Measurements from ENCODE around the gene LBP. TPM values are rescaled to one million over a fixed set of nuclear protein-coding genes. Genes with fewer than 3 reads are reported as not detected.

Gene LBP
- total RNA-seq, 4 donors from 2014 or later: not detected

DNA sequence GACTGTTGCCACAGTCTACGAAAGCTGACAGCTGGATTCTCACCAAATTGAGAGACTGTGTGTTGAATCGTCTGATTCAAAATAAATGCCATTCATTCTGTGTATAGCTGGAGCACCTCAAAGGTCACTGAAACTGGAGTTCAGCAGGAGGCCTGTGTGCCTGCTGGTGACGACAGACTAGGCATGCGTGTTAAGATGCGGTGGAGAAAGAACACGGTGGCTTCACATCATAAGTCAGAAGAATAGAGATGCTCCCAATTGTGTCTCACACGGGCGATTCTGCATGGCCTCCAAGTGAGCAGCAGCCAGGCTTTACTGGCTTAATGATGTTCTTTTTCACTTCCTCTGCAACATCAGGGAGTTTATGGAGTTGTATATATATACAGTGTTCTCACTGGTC, 56.5 kb downstream of the LBP start:
- intact Hi-C loops (cut with DNase I; ENCODE audit: low total_unique reads) (no loop called here), in situ Hi-C loops (cut with MboI; ENCODE audit: low pct_ligation_motif_present in 1 of 4, low pct_unique_long_range_greater_than_20kb in 1 of 4, low sequenced_read_pairs in 3 of 4) (loop anchor here in 2 of 4 donors (25.0 kb wide), 1 partner anchor 341 kb away; no protein-coding TSS in a partner anchor)
- 83% methylated on average over 8 of the region's 8 CpGs; no CpG with 5 or more reads in 1 of the 2 donors for WGBS, 2 donors (ENCODE audit: low coverage in 1 of 2)
- Histone ChIP-seq H3K9me3 (no peaks in the 10 kb centered on the region), H3K36me3 (no peaks in the 10 kb centered on the region), H3K4me3 (no peak overlapping the region), H3K27me3 (no peaks in the 10 kb centered on the region), H3K4me1 (no peaks in the 10 kb centered on the region), H3K27ac (no peak overlapping the region)
- DNase-seq: no peak
- TF ChIP-seq, protein P1, sequence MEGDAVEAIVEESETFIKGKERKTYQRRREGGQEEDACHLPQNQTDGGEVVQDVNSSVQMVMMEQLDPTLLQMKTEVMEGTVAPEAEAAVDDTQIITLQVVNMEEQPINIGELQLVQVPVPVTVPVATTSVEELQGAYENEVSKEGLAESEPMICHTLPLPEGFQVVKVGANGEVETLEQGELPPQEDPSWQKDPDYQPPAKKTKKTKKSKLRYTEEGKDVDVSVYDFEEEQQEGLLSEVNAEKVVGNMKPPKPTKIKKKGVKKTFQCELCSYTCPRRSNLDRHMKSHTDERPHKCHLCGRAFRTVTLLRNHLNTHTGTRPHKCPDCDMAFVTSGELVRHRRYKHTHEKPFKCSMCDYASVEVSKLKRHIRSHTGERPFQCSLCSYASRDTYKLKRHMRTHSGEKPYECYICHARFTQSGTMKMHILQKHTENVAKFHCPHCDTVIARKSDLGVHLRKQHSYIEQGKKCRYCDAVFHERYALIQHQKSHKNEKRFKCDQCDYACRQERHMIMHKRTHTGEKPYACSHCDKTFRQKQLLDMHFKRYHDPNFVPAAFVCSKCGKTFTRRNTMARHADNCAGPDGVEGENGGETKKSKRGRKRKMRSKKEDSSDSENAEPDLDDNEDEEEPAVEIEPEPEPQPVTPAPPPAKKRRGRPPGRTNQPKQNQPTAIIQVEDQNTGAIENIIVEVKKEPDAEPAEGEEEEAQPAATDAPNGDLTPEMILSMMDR (IDR thresholded peaks at IDR 0.05): no peak
- TF ChIP-seq EP300 (IDR thresholded peaks at IDR 0.05; ENCODE audit: low read depth) (no peak), POLR2AphosphoS5 (IDR thresholded peaks at IDR 0.05) (no peak), POLR2A (IDR thresholded peaks at IDR 0.05) (no peak)

DNA sequence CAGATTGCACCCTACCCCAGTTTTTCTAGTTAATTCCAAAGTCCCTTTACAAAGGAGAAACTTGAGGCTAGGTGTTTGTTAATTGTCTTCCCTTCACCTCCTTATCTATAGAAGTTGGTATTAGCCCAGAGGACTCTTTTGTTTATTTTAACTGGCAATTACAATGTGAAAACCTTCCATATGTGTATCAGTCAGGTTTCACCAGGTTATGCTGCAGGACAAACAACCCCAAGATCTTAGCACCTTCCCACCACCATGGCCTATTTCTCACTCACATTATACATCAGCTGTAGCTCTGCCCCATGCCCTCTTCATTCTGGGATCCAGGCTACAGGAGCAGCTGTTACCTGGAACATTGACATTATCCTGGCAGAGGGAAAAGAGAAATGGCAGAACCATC, 57.7 kb downstream of the LBP start:
- no peak overlapping the region for H3K4me3 ChIP-seq
- intact Hi-C loops (cut with DNase I; ENCODE audit: low total_unique reads) (no loop called here), in situ Hi-C loops (cut with MboI; ENCODE audit: low pct_ligation_motif_present in 1 of 4, low pct_unique_long_range_greater_than_20kb in 1 of 4, low sequenced_read_pairs in 3 of 4) (loop anchor here in 2 of 4 donors (25.0 kb wide), 1 partner anchor 342 kb away; no protein-coding TSS in a partner anchor)
- H3K27me3 ChIP-seq: no peaks in the 10 kb centered on the region
- DNase-seq: no peak
- H3K27ac ChIP-seq: no peak overlapping the region
- H3K4me1 ChIP-seq: no peaks in the 10 kb centered on the region
- TF ChIP-seq POLR2A (IDR thresholded peaks at IDR 0.05) (no peak), POLR2AphosphoS5 (IDR thresholded peaks at IDR 0.05) (no peak), EP300 (IDR thresholded peaks at IDR 0.05; ENCODE audit: low read depth) (no peak)
- TF ChIP-seq, protein P1 (IDR thresholded peaks at IDR 0.05): no peak
- H3K9me3 ChIP-seq: no peaks in the 10 kb centered on the region
- H3K36me3 ChIP-seq: no peaks in the 10 kb centered on the region

DNA sequence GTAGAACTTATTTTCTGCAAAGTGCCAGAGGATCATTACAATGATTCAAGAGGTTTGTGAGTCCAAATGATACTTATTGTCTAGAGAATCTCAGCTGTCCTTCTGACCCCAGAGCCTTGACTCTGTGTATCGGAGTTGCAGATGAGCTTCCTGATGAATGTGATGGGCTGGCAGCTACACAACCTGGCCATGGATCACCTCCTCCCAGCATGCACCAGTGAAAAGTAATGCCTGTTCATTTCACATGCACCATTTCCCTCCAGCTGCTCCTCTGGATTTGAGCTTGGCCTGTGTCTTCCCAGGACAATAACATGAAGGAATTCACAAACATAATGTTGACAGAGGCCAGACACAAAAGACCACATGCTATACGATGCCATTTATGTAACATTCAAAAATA, 58.9 kb downstream of the LBP start:
- H3K4me1 ChIP-seq: no peaks in the 10 kb centered on the region
- H3K4me3 ChIP-seq: no peak overlapping the region
- in situ Hi-C loops (cut with MboI; ENCODE audit: low pct_ligation_motif_present in 1 of 4, low pct_unique_long_range_greater_than_20kb in 1 of 4, low sequenced_read_pairs in 3 of 4): loop anchor here in 2 of 4 donors (25.0 kb wide), 1 partner anchor 343 kb away; no protein-coding TSS in a partner anchor
- no peak for DNase-seq
- TF ChIP-seq, protein P1 (IDR thresholded peaks at IDR 0.05): no peak
- no peak for TF ChIP-seq POLR2A (IDR thresholded peaks at IDR 0.05)
- TF ChIP-seq EP300 (IDR thresholded peaks at IDR 0.05; ENCODE audit: low read depth): no peak
- no peak for TF ChIP-seq POLR2AphosphoS5 (IDR thresholded peaks at IDR 0.05)
- no peaks in the 10 kb centered on the region for H3K36me3 ChIP-seq
- no peaks in the 10 kb centered on the region for H3K9me3 ChIP-seq
- H3K27ac ChIP-seq: no peak overlapping the region
- H3K27me3 ChIP-seq: no peaks in the 10 kb centered on the region
- WGBS, 2 donors (ENCODE audit: low coverage in 1 of 2): 88% methylated on average over 2 of the region's 2 CpGs; no CpG with 5 or more reads in 1 of the 2 donors
- intact Hi-C loops (cut with DNase I; ENCODE audit: low total_unique reads): no loop called here

DNA sequence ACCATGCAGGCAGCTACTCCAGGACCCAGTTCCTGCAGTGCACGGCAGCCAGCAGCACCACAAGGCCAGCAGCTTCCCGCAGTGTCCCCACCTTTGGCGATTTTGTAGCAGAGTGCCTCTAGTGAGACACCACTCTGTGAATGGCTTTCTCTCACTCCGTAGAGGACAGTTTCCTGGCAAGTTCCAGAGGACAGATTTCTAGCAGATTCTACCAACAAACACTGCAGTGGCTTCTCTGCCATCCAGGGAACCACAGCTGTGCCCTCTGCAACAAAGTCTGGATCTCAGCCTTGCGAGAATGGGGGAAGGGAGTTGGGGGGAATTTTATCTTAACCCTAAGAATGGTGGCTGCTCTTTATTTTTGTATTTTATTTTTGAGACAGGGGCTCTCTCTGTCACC, 60.2 kb downstream of the LBP start:
- no peaks in the 10 kb centered on the region for H3K36me3 ChIP-seq
- in situ Hi-C loops (cut with MboI; ENCODE audit: low pct_ligation_motif_present in 1 of 4, low pct_unique_long_range_greater_than_20kb in 1 of 4, low sequenced_read_pairs in 3 of 4): loop anchor here in 2 of 4 donors (25.0 kb wide), 1 partner anchor 344 kb away; no protein-coding TSS in a partner anchor
- no peaks in the 10 kb centered on the region for H3K27me3 ChIP-seq
- H3K27ac ChIP-seq: no peak overlapping the region
- intact Hi-C loops (cut with DNase I; ENCODE audit: low total_unique reads): no loop called here
- 80 to 95% methylated on average over 1 to 5 of the region's 5 CpGs for WGBS, 2 donors (ENCODE audit: low coverage in 1 of 2)
- H3K9me3 ChIP-seq: no peaks in the 10 kb centered on the region
- no peak for DNase-seq
- no peaks in the 10 kb centered on the region for H3K4me1 ChIP-seq
- TF ChIP-seq EP300 (IDR thresholded peaks at IDR 0.05; ENCODE audit: low read depth) (no peak), POLR2A (IDR thresholded peaks at IDR 0.05) (no peak), POLR2AphosphoS5 (IDR thresholded peaks at IDR 0.05) (no peak)
- TF ChIP-seq, protein P1 (IDR thresholded peaks at IDR 0.05): no peak
- H3K4me3 ChIP-seq: no peak overlapping the region
